Stimulated activated CD4-positive, alpha-beta T cell treated with anti-CD3 and anti-CD28 coated beads, TNF-alpha, amount 100 ng/mL, for 1 hour (primary cell): ENCODE results near the gene CD38.
"Not testable (repeated sequence)": the region's sequence is repeated elsewhere in the genome, so short reads cannot be mapped to it uniquely, and the experiment has no call there.

Experiments
- DNase-seq, 3 donors: peaks; one replicate each; pipeline ENCODE4 v3.0.0-alpha.2; 2020; ENCODE audit warnings: low read depth in 3 of 3, low spot score in 1 of 3

Gene CD38

DNA sequence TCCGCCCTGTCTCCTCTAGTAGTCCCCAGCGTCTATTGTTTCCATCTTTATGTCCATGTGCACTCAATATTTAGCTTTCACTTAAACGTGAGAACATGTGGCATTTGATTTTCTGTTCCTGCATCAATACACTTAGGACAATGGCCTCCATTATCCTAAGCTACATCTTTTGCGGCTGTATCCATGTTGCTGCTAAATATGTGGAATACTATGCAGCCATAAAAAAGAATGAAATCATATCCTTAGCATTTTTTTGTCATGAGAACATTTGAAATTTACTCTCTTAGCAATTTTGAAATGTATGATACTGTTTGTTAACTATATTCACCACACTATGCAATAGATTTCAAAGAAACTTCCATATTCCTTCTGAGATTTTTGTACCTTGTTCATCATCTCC is 19.8 kb upstream of the CD38 start:
- no peak for DNase-seq

DNA sequence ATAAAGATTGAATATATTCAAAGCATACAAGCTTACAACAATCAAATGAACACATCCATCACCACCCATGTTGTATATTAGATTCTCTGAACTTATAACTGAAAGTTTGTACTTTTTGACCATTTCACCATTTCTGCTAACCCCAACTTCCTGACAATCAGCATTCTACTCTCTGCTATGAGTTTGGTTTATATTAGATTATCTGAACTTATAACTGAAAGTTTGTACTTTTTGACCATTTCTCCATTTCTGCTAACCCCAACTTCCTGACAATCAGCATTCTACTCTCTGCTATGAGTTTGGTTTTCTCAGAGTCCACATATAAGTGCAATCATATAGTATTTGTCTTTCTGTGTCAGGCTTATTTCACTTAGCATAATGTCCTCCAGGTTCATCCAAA is 15.7 kb upstream of the CD38 start:
- DNase-seq: not testable (repeated sequence)

DNA sequence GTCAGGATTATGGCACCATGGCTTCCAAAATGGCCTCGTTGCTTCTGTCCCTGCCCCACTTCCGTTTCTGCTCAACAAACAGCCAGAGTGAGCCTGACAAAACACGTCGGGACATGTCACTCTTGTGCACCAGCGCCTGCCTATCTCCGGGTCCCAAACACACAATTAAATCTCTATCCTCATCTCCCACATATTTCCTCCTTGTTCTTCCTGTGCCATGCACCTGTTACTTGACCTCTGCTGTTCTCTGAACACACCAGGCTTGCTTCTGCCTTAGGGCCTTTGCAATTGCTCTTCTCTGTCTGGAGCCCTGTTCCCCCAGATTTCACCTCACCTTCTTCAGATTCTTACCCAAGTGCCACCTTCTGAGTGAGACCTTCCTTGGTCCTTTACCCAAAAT is 12.7 kb upstream of the CD38 start:
- DNase-seq: no peak

DNA sequence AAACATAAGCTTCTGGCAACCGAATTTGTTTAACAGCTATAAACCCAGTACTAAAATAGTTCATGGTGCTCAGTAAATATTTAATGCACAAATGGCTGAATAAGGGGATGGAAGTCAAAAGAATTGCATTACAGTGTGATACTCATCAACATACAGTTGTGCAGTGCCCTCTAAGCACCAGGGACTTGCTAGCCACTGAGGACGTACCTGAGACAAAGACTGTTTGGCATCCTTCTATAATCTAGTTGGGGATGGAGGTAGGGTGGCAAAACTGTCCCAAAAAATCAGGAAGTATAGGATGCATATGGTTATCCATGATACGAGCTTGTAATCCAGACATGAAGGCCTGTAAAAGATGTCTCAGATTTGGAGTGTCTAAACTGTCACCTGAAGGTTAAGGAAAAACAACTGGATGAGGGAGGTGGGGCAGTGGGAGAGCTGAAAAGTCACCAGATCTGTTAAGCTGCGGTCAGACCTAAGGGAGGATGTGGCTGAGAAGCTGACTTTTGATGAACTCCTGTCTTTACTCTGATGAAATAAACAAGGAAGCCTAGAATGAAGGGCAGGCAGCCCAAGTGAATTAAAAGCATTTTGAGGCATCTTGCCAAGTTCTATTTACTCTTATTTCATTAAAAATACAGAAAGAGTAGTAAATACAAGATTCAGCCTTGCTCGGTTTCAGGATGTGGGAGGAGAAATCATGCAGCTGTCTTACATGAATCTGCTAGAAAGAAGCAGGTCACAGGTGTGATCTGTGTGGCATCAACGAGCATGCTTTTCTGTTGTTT is 12.0 kb upstream of the CD38 start:
- no peak for DNase-seq

DNA sequence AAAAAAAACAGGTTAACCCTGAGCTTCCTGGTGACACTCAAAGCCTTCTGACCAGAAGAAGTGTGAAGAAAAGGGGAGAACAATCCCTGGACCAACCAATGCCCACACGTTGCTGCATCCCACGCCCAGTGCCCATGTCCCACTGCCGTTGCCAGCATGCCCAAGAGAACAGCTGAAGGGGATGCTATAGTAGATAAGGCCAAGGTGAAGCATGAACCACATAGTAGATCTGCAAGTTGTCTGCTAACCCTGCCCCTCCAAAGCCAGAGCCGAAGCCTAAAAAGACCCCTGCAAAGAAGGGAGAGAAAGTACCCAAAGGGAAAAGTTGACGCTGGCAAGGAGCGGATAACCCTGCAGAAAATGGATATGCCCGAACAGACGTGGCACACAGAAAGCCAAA is 11.3 kb upstream of the CD38 start:
- no peak for DNase-seq

GRCh38 chr4:15769202-15769601 is 8.9 kb upstream of the CD38 start:
- DNase-seq: no peak

GRCh38 chr4:15771216-15772058 is 6.7 kb upstream of the CD38 start:
- DNase-seq: no peak

DNA sequence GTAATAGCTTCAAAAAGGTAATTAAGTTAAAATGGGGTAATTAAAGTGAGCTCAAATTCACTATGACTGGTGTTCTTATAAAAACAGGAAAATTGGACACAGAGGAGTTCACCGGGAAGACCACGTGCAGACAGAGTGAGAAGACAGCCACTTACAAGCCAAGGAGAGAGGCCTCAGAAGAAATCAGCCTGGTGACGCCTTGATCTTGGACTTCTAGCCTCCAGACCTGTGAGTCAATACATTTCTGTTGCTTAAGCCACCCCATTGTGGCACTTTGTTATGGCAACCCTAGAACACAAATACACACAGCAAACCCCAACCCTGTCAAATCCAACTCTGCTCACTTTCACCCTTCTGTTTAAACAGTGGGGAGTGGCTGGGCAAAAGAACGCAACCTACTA is 4.1 kb upstream of the CD38 start:
- no peak for DNase-seq

GRCh38 chr4:15776871-15777648 is 1.1 kb upstream of the CD38 start:
- no peak for DNase-seq

- no peak for DNase-seq
Measured at GRCh38 chr4:15777697-15778288, 335 bp upstream of the CD38 start.

DNA sequence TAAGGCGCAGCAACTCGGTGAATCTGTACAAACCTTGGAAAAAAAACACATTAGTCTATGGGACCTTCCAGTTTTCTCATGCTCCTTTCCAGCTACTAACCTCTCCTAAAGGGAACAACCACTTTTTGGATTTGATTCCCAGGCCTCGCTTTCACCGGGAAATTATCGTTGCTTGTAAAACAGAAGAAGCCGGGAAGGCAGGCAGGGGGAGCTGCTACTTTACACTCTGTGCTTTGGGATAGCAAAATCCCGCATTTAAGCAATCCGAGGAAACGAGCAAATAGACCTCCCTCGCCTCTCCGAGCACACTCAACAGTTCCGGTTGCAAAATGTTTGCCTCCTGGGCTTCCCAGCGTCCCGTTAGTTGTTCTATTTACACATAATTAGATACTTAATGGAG is 1.2 kb downstream of the CD38 start:
- DNase-seq: no peak

DNA sequence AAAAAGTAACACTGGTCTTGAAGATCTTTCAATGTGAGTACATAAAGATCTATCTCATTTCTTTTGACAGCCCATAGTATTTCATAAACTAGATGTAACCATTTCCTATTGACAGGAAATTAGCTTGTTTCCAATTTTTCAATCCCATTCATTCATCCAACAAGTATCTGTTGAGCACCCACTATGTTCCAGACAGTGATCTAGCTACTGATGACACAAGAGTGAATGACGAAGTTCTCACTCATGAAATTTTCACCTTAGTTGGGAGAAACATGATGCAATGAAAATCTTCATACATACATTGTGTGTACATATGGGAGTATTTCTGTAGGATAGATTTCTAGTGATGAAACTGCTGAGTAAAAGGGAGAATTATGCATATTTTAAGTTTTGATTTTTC is 1.7 kb downstream of the CD38 start:
- DNase-seq: no peak

GRCh38 chr4:15781427-15782095 is 3.4 kb downstream of the CD38 start:
- no peak for DNase-seq

DNA sequence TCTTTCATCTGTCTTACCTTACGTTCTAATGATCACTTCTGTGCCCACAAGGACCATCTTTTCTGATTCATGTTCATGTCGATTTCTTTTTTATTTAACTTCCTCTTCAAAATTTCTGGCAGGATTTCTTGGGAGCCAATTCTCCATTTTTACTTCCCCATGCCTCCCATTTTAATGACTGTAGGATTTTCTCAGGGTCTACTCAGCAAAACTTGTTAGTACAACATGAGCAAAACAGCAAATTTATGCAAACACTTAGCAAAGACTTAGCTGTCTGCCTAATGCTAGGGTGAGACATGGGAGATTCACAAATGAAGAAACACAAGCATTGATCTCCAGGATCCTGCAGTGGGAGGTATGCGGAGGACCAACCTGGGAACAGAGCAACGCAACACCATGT is 5.5 kb downstream of the CD38 start:
- no peak for DNase-seq

- DNase-seq: no peak
Measured at GRCh38 chr4:15784959-15785634, 7.0 kb downstream of the CD38 start.

DNA sequence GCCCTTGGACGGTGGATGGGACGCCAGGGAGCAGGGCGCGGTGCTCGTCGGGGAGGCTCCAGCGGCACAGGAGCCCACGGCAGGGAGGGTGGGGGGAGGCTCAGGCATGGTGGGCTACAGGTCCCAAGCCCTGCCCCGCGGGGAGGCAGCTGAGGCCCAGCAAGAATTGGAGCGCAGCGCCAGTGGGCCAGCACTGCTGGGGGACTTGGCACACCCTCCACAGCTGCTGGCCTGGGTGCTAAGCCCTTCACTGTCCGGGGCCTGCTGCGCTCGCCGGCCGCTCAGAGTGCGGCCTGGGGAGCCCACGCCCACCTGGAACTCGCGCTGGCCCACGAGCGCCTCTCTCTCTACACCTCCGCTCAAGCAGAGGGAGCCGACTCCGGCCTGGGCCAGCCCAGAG is 8.6 kb downstream of the CD38 start:
- DNase-seq: no peak

GRCh38 chr4:15792974-15793373 is 14.8 kb downstream of the CD38 start:
- no peak for DNase-seq

DNA sequence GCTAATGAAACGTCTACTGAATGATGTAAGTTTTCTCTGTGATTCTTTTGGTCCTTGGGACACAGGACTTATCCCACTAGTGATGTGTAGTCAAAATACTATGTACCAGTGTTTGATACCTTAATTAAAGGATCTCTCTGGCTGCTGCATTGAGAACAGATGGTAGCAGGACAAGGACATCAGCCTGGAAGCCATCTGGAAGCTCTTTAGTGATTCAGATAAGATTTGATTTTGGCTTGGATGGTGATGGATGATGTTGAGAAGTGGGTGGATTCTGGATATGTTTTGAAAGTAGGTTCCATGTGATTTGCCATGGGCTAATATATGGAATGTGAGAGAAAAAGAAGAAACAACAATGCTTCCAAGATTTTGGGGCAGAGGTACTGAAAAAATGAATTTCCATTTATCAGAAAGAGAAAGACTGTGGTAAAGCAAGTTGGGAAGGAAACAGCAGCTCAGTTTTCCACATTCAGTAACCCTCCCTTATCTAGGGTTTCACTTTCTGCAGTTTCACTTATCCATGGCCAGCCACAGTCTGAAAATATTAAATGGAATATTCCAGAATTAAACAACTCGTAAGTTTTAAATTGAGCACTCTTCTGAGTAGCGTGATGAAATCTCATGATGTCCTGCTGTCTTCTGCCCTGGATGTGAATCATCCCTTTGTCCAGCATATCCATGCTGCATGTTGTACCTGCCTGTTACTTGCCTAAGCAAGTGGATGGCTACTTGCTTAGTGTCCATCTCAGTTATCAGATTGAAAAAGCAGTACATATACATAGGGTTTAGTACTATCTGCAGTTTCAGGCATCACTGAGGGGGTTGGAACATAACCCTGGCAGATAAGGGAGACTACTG is 15.6 kb downstream of the CD38 start:
- no peak for DNase-seq

- DNase-seq: no peak
Measured at GRCh38 chr4:15794426-15794825, 16.3 kb downstream of the CD38 start.
